ENCODE results near the gene SPATA24.

- TF ChIP-seq CTCF (IDR thresholded peaks at IDR 0.05 in 8 of 11, conservative IDR thresholded peaks at IDR 0.05 in 3 of 11) (no peak), POLR2A (IDR thresholded peaks at IDR 0.05) (no peak)
Measured at GRCh38 chr5:139361835-139362429, 42.0 kb downstream of the SPATA24 start.
